HG03039 (cell line): ENCODE results near the gene RIMS4.
"Not testable (repeated sequence)": the region's sequence is repeated elsewhere in the genome, so short reads cannot be mapped to it uniquely, and the experiment has no call there.

Source experiments
- ATAC-seq: cut with Tn5 transposase; IDR thresholded peaks from one replicate; pipeline ENCODE4 v1.9.1; 2021; ENCODE audit warnings: mild to moderate bottlenecking, moderate library complexity; ENCODE audit not compliant: unreplicated experiment

Gene RIMS4

DNA sequence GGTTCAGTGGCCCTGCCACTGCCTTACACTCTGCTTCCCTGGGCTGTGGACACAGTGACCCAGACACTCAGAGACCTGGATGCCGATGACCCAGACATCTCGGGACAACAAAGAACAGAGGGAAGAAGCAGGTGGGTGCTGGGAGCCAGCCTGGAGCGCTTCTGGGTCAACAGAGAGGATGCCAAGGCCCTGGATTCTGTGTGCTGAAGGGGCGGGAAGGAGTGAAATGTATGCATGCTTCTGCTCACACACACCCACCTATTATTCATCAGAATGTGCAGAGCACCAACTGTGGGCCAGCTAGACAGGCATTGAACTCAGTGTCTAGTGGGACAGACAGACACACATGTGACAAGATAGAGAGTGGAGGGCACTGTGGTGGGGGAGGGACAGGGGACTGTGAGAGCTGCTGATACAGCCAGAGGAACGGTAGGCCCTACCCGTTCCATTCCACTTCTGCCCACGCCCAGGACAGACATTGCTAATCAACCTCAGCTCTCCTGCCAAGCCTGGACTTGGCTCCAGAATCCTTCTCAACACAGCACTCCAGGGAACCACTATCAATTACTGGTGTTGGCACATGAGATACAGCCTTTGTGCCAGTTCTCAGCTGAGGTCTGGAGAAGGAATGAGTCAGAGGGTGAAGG is 44.5 kb downstream of the RIMS4 start:
- no peak for ATAC-seq

DNA sequence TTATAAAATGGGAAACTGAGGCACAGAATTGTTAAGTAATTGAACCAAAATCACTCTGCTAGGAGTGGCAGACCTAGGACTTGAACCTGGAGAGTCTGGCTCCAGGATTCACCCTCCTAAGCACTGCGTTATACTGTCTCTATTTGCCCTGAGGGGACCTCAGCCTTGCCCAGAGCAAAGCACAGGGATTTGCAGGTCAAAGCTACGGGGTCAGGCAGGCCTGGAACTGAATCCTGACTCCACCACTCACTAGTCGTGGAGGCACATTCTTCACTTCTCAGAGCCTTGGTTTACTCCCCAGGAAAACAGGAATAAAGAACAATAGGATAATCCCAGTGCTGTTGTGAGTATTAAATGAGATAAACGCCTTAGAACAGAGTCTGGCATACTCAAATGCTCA is 45.3 kb downstream of the RIMS4 start:
- no peak for ATAC-seq

DNA sequence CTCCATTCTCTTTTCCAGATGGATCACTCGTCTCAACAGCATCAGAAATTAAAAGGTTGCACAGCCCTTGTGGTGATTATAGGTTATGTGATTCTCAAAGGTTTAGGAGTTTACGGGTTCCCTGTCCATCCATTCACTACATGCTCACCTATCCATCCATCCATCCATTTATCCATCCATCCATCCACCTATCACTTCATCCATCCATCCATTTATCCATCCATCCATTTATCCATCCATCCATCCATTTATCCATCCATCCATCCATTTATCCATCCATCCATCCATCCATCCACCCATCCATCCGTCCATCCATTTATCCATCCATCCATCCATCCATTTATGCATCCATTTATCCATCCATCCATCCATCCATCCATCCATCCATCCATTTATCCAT is 46.5 kb downstream of the RIMS4 start:
- ATAC-seq = not testable (repeated sequence)

DNA sequence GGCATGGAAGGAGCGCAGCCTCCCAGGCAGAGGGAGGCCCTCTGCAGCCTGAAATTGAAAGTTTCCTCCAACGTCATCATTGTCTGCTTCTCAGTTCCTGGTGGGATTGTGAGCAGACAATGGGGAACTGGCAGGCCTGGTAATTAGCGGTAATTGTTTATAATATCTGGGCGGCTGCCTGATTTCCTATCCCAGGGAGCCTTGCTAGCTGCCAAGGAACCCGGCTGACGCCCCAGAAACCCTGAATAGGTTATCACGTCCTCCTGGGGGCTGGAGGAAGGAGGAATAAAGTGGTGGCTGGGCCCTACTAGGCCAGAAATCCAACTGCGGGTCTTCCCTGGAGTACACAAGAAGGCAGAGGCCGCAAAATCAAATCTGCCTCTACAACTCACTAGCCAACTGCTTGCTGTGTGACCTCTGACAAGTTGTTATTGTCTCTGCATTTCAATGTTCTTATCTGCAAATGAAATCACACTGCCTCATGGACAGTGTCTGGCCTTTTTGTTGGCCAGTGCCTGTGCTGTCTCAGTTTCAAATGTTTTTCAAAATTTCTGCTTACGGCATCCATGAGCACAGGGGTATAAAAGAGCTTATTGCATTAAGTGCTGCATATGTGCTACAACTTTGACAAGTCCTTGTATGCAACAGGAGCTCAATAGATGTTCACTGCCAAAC is 47.7 kb downstream of the RIMS4 start:
- ATAC-seq = no peak

DNA sequence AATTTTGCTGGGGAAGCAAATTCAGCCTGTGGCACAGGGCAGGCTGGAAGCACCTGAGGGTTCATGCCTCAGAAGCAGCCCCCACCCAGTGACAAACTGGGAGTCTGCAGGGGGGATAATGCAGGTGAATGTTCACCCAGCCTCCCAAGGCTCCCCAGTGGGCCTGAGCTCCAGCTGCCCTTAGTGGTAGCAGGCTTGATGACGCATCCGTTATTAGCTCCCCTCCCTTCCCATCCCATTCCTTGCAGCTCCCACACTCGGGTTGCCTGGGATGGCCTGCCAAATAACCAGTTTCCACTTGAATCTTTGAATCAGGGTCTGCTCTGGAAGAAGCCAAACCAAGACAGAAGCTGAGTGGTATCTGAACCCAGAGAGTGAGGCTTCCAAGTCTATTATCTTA is 48.9 kb downstream of the RIMS4 start:
- no peak for ATAC-seq

DNA sequence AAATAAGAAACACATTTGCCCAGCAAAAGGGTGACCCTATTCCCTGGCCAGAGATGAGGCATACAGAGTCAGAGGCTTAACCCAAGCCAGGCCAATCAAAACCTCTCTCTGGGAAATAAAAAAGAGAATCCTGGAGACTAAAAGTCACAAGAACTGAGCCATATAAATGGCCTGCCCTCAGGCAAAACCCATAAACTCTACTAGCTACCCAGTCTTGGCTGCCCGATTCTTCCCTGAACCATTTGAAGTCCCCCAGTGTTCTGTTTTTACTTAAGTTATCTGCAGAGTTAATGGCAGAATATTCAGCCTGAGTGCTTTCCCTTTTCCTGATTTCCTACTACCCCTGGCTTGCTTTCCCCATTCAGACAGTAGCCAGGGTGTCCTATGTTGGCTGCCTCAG is 50.8 kb downstream of the RIMS4 start:
- no peak for ATAC-seq

DNA sequence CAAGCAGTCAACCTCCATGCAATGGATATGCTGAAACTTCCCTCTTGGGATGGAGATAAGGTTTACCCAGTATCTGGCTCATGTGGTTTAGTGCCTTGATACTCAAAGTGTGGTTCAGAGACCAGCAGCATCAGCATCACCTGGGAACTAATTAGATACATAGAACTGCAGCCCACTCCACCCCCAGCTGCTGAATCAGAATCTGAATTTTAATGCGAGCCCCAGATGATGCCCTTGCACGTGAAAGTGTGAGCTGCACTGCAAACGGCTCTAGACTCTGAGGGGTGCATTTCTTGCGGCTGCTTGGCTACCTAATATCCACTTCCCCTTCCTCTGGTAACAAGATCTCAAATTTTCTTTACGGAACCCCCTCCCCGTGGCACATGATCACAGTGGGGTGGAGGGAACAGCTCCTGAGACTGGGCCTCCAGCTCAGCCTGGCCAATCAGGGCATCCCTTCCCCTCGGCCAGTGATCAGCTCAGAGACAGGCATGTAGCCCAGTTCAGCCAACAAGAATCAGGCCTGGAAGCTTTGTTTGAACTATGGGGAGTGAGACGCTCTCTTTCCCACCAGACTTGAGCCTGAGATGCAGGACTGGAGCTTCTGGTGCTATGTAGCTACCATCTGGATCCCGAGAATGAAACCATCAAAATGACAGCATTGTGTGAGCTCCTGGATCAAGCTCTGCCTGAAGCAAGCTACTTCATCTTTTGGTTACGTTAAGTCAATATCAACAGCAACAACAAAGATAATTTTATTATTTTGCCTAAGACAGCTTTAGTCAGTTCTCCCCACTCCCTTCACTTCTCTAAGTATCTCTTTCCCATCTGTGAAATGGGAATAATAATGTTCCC is 51.9 kb downstream of the RIMS4 start:
- ATAC-seq = no peak

DNA sequence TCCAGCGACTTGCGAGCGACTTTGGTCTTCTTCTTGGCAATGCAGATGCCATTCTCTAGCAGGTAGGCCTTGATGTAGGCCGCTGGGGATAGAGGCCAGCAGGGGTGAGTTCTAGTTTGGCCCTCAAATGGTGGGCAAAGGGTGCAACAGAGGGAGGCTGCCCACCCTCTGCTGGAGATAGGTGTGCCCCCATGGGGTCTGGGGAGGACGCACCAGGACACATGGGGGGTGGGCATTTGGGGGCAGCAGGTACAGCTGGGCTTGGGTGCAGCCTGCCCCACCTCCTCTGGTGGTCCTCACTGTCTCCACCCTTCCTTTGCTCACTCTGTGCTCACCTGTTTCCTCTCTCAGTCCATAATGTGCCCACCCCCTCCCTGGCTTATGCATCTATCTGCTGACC is 53.4 kb downstream of the RIMS4 start:
- ATAC-seq = no peak

DNA sequence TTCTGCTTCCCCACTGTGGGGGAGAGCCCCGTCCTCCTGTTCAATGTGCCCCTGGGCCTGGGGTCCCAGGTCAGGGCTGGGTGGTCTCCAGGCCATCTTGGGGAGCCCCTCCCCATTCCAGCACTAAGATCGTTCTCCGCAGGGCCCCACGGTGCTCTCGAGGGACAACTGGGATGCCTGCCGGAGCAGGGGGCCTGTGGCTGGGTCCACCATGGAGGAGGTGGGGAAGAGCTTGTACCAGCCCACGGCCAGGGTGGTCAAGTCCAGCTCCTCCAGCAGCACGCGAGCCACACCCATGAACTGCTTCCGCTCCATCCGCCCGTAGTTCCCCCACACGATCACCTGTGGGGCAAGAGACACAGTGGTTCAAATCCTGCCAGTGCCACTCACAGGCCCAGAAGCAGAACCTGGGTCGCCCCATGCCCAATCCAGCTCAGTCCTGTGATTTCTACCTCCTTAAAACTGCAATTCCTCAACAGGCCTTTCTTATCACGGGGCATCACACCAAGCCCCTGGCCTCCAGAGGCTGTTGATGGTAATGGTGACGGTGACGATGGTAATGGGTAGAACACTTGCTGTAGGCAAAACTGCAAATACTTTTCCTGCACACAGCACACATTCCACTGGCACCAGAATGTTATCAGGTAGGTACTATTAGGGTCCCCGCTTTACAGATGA is 54.2 kb downstream of the RIMS4 start:
- ATAC-seq = no peak

DNA sequence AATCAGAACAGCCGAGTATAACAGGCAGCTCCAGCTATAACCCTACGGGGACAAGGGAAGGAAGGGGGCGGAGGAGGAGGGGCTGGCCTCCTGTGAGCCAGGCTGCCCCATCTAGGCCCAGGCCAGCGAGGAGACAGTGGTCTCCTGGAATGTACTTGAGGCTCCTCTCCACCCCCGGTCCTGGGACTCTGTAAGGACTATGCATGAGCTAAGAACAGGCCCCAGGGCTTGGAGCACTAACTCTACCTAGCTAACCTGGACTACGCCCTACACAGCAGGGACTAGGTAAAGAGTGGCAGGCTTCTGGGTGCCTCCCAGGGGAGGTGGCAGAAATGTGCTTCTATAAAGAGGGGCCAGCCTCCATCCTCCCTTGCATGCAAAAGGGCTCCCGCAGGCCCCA is 55.8 kb downstream of the RIMS4 start:
- ATAC-seq = no peak

DNA sequence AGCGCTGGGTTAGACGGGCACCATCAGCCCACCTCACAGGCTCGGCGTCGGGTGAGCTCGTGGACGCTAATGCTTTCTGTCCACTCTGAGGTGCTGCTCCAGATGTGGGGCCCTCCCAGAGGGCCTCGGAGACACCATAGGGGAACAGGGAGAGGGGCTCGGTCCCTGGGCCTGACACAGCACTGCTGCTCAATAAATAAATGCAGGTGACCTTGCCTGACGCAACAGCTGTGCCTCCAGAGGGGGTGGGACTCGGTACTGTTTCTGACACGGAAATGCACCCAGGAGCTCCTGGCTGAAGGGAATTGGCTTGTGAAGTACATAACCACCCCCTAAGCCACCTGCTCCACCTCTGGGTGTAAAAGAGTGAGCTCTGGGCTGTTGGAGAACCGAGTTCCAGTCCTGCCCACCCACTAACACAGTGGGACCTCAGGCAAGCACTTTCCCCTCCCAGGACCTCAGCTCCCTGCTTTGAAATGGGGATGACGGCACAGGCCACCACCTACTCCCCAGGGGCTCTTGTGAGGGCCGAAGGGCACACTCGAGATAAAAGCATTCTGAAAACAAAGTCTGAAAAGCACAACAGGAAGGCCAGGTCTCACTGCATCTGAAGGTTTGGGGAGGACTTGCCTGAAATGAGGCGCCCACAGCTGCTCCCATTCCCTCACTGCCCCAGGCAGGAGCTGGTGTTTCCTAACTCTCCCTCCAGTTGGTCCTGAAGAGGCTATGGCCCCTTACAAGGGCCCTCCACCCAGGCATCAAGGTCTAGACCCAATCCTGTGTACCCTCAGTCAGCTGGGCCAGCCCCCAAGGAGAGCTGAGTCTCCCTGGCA is 58.0 kb downstream of the RIMS4 start:
- no peak for ATAC-seq

DNA sequence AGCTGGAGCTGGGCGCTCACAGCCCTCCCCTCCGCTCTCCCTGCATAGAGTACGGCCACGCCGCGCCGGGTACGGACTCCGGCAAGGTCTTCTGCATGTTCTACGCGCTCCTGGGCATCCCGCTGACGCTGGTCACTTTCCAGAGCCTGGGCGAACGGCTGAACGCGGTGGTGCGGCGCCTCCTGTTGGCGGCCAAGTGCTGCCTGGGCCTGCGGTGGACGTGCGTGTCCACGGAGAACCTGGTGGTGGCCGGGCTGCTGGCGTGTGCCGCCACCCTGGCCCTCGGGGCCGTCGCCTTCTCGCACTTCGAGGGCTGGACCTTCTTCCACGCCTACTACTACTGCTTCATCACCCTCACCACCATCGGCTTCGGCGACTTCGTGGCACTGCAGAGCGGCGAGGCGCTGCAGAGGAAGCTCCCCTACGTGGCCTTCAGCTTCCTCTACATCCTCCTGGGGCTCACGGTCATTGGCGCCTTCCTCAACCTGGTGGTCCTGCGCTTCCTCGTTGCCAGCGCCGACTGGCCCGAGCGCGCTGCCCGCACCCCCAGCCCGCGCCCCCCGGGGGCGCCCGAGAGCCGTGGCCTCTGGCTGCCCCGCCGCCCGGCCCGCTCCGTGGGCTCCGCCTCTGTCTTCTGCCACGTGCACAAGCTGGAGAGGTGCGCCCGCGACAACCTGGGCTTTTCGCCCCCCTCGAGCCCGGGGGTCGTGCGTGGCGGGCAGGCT is 60.1 kb downstream of the RIMS4 start:
- ATAC-seq = no peak

DNA sequence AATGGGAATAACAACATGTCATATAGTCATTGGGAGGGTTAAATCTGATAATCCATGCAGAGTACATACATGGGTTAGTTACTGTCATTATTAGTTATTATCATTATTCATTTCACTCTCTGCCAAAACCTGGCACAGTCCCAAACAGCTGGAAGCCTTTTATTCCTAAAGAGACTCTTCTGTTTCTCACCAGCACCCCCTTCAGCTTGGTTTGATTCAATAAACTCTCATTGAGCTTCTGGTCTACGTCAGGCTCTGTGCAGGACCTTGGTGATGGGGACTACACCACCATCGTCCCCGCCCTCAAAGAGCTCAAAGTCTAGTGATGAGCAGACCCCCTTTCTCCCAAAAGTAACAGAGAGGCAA is 62.4 kb downstream of the RIMS4 start:
- no peak for ATAC-seq

DNA sequence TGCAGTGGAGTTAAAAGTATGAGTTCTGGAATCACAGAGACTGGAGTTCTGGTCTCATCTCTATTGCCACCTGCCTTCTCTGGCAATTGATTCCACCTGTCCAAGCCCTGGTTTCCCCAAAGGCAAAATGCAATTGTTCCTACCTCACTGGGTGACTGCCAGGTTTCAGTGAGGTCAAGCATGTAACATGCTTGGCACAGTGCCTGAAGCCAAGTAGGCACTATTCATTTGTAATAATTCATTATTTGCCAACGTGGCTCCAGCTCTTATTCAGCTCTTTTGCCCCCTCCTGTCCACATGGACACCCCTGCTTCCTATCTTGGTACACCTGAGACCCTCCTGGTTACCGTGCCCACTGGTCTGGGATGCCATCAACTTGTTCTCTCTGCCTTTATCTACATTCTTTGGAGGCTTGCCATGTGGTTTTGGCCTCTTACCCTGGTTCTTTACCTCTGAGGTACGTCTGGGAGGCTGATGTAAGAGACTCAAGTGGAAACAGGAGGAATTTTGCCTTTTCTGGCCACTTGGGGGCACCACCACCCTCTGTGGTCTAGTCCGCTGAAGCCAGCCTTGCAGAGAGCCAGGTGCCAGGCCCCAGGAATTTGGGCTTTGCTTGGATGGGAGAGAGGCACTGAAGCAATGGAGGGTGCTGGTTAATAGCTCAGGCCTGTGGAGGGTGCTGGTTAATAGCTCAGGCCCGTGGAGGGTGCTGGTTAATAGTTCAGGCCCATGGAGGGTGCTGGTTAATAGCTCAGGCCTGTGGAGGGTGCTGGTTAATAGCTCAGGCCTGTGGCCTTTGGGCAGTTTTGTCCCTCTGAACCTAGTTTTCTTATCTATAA is 63.0 kb downstream of the RIMS4 start:
- no peak for ATAC-seq

DNA sequence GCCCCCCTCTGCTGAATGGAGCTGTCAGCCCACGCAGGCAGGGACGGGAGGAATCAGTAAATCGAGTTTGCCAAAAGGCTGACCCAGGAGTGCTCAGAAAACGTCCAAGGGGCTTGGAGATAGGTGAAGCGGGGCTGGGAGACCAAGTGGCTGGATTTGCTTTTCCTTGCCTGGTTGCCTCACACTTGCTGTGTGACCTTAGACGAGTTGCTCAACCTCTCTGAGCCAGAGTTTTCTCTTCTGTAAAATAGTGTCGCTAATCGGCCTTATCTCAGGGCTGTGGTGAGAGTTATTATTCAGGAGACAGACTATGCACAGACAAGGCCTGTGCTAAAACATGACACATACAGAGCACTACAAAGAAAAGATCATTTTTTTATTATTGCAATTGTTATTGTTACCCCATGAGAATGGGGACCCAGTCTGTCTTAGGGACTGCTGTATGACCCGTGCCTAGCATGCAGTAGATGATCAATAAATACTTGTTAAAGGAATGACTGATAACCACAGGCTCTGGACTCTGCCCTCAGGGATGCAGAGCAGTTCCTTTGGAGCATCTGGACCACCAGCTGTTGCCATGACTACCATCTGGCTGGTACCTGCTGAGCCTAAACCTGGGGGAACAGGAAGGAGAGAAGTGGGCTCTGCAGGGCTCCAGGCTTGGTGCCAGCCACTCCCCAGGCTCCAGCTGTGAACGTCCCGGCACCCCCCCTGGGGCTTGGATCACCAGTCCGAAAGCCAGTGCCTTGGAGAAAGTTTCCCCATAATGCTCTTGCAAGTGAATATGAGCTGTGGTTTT is 63.8 kb downstream of the RIMS4 start:
- no peak for ATAC-seq

DNA sequence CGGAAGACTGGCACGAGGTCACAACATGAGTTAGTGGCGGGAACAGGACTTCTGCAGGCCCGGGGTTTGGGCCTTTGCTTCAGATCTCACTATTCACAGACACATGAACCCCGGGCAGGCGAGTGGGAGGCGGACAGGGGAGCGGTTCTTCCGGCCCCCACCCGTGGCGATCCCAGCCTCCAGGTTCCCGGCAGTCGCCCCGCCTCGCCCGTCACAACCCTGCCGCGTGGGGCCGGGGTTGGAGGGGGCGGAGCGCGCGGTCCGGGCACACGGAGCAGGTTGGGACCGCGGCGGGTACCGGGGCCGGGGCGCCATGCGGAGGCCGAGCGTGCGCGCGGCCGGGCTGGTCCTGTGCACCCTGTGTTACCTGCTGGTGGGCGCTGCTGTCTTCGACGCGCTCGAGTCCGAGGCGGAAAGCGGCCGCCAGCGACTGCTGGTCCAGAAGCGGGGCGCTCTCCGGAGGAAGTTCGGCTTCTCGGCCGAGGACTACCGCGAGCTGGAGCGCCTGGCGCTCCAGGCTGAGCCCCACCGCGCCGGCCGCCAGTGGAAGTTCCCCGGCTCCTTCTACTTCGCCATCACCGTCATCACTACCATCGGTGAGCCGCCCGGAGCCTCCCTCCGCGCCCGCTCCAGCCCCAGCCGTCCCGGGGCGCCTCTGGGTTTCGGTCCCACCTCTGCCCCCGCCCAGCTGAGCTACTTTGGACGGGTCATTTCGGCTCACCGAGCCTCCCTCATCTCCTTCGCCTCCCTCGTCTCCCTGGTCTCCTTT is 64.6 kb downstream of the RIMS4 start, which contains the start of gene KCNK15:
KCNK15 (plus strand) TSS at position 268 of the 769 bp plus-strand sequence; CDS start at position 314, 46 bp downstream.
- no peak for ATAC-seq

DNA sequence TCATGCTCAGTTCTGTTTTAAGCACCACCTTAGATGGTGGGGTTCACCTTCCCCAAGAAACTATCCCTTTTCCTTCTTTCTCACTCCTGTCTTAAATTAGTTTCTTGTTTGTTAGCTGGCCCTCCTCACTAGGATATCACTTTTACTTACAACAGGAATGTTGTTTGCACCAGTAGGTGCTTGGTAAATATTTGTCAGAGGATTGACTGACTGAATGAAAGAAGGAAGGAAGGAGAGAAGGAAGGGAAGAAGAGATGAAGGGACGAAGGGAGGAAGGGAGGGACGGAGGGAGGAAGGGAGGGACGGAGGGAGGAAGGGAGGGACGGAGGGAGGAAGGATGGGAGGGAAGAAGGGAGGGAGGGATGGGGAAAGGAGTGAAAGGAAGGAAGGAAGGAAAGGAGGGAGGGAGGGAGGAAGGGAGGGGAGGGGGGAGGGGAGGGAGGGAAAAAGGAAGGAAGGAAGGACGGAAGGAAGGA is 65.2 kb downstream of the RIMS4 start:
- no peak for ATAC-seq
